Panc1 (cell line): ENCODE results near the gene PRRX1. TPM values are rescaled to one million over a fixed set of nuclear protein-coding genes. Genes with fewer than 3 reads are reported as not detected.

ENCODE experiments used
- ATAC-seq: fragments of 200-7000 bp; cut with Tn5 transposase; 2 replicates; pipeline ENCODE4 v1.9.1; 2020; ENCODE audit warnings: mild to moderate bottlenecking, moderate library complexity
- BruUV-seq: library from RNA; stranded (reverse); fragments of 400-500 nt; replicated peaks from 2 replicates; lab custom pipeline; 2021; lab: Mats Ljungman, UMichigan
- CTCF ChIA-PET: fragments of 300-600 bp; sonication (Branson Sonifier 250); formaldehyde crosslinking; loops from one replicate; lab custom pipeline; 2022; ENCODE audit warnings: antibody characterized with exemption; lab: Charles Lee
- POLR2A ChIA-PET: fragments of 300-600 bp; sonication (Branson Sonifier 250); formaldehyde crosslinking; loops from one replicate; lab custom pipeline; 2022; ENCODE audit warnings: antibody characterized with exemption; lab: Charles Lee
- DNase-seq: peaks from one replicate; pipeline ENCODE4 v3.0.0-alpha.2; 2010; ENCODE audit warnings: low read depth, low spot score
- H3K27ac ChIP-seq: 2 replicates; pipeline ENCODE4 v1.5.1; 2011; ENCODE audit warnings: mild to moderate bottlenecking, low read length, inconsistent platforms
- H3K27me3 ChIP-seq: fragments of 200-500 bp; sonication (Bioruptor generic); 2 replicates; pipeline ENCODE4 v1.6.0; 2014; ENCODE audit warnings: low read length, inconsistent platforms; ENCODE audit not compliant: control insufficient read depth, insufficient read depth
- H3K36me3 ChIP-seq: fragments of 200-500 bp; sonication (Bioruptor generic); 2 replicates; pipeline ENCODE4 v1.5.1; 2014; ENCODE audit warnings: inconsistent platforms, mild to moderate bottlenecking, low read length, moderate library complexity; ENCODE audit not compliant: control insufficient read depth, insufficient read depth
- H3K4me1 ChIP-seq: 2 replicates; pipeline ENCODE4 v1.5.1; 2011; ENCODE audit warnings: inconsistent platforms, mild to moderate bottlenecking, low read length, moderate library complexity; ENCODE audit not compliant: control insufficient read depth, insufficient read depth
- H3K4me3 ChIP-seq, 2 experiments: 2 replicates each; pipeline ENCODE4 v1.5.1; 2011 to 2012; ENCODE audit warnings: low read depth in 2 of 2, low read length in 2 of 2, mild to moderate bottlenecking in 2 of 2, inconsistent platforms in 1 of 2, moderate library complexity in 1 of 2
- H3K9me3 ChIP-seq: fragments of 200-500 bp; sonication (Bioruptor generic); 2 replicates; pipeline ENCODE4 v1.5.1; 2014; ENCODE audit warnings: low read depth, mild to moderate bottlenecking, inconsistent platforms, low read length, moderate library complexity; ENCODE audit not compliant: control insufficient read depth, insufficient read depth
- CTCF ChIP-seq: fragments of 450-650 bp; IDR thresholded peaks from 2 replicates; pipeline ENCODE4 v1.5.1; 2017; ENCODE audit warnings: mild to moderate bottlenecking
- POLR2AphosphoS5 ChIP-seq: IDR thresholded peaks from 2 replicates; pipeline ENCODE4 v1.6.1; 2012; ENCODE audit warnings: mild to moderate bottlenecking, low read depth, low read length, moderate library complexity
- REST ChIP-seq, 2 experiments: IDR thresholded peaks; 2 replicates each; pipeline ENCODE4 v1.6.1; 2011 to 2012; ENCODE audit warnings: low read depth in 2 of 2, control low read depth in 1 of 2, low read length in 1 of 2, mild to moderate bottlenecking in 1 of 2, moderate library complexity in 1 of 2; ENCODE audit not compliant: insufficient read depth in 1 of 2
- SIN3A ChIP-seq: IDR thresholded peaks from 2 replicates; pipeline ENCODE4 v1.6.1; 2012; ENCODE audit warnings: low read depth, mild to moderate bottlenecking, low read length, moderate library complexity, borderline replicate concordance; ENCODE audit not compliant: insufficient read depth
- TCF7L2 ChIP-seq: IDR thresholded peaks from 2 replicates; pipeline ENCODE4 v1.6.1; 2011; ENCODE audit warnings: mild to moderate bottlenecking, low read depth, low read length, inconsistent platforms
- in situ Hi-C: cut with HindIII; loops from 2 replicates; pipeline ENCODE4 v1.10.0; 2016; ENCODE audit warnings: low sequenced_read_pairs, low pct_unique_long_range_greater_than_20kb
- intact Hi-C: fragments of 100-400 bp; cut with micrococcal nuclease; formaldehyde crosslinking; loops from one replicate; pipeline ENCODE4 v1.10.0; 2022; ENCODE audit not compliant: unreplicated experiment
- total RNA-seq: library from RNA; stranded (reverse); gene quantifications from one replicate; pipeline ENCODE4 v1.2.1, GENCODE V29; 2021; ENCODE audit not compliant: unreplicated experiment

PRRX1 gene
- total RNA-seq, 1 experiment from 2014 or later = 0.69 TPM

DNA sequence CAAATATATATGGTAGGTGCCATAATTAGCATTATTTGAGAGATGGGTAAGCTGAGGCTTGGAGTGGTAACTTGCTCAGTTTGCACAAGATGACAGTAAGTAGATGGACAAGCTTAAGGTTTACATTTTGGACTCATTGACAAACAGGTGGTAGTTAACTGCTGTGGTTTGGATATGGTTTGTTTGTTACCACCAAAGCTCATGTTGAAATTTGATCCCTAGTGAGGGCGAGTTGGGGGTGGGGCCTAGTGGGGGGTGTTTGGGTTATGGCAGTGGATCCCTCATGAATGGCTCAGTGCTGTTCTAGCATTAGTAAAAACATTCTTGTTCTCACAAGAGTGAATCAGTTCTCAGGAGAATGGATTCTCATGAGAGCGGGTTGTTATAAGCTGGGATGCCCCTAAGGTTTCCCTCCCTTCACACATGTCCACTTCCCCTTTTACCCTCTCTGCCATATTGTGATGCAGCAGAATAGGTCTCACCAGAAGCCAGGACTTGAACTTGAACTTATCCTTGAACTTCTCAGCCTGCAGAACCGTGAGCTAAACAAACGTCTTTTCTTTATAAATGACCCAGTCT lies 6.6 kb upstream of the PRRX1 start:
- no peaks in the 10 kb centered on the region for H3K9me3 ChIP-seq
- DNase-seq = no peak
- no peak for ATAC-seq
- no peaks in the 10 kb centered on the region for H3K36me3 ChIP-seq
- no peaks in the 10 kb centered on the region for H3K27me3 ChIP-seq
- no peaks in the 10 kb centered on the region for H3K4me1 ChIP-seq
- CTCF ChIA-PET = no interaction called here
- no TSS peak for BruUV-seq
- H3K27ac ChIP-seq = no peak overlapping the region
- in situ Hi-C loops = no loop called here
- TF ChIP-seq SIN3A (no peak), REST (IDR thresholded peaks at IDR 0.05; ENCODE audit: insufficient read depth in 1 of 2, low read depth in 2 of 2, low read length in 1 of 2) (no peak), TCF7L2 (no peak)
- no peak overlapping the region for H3K4me3 ChIP-seq
- intact Hi-C loops = no loop called here
- POLR2A ChIA-PET = interaction anchor here (0.6 kb wide), 1 partner anchor 16 kb away, joined by 3 read pairs; no protein-coding TSS in a partner anchor

GRCh38 chr1:170659399-170660035 lies 4.4 kb upstream of the PRRX1 start:
- H3K27ac ChIP-seq = no peak overlapping the region
- ATAC-seq (no peak), DNase-seq (no peak)
- TF ChIP-seq CTCF (no peak), REST (IDR thresholded peaks at IDR 0.05; ENCODE audit: insufficient read depth in 1 of 2, low read depth in 2 of 2, low read length in 1 of 2) (no peak), SIN3A (no peak), POLR2AphosphoS5 (no peak), TCF7L2 (no peak)
- intact Hi-C loops (no loop called here), in situ Hi-C loops (no loop called here)
- ChIA-PET POLR2A (no interaction called here), CTCF (no interaction called here)
- no peaks in the 10 kb centered on the region for H3K4me1 ChIP-seq
- BruUV-seq = no TSS peak
- H3K9me3 ChIP-seq = no peaks in the 10 kb centered on the region
- H3K27me3 ChIP-seq = peaks cover 8% of the 10 kb centered on the region; the same call in 1 of the 2 replicates
- no peak overlapping the region for H3K4me3 ChIP-seq
- H3K36me3 ChIP-seq = no peaks in the 10 kb centered on the region
